CD14-positive monocyte (primary cell): Measurements from ENCODE around the gene RSL24D1. TPM values are rescaled to one million over a fixed set of nuclear protein-coding genes. Genes with fewer than 3 reads are reported as not detected.

Source experiments
- DNase-seq, 3 donors: peaks; one replicate each; pipeline ENCODE4 v3.0.0-alpha.2; 2011 to 2022
- H2AFZ ChIP-seq: 2 replicates; pipeline ENCODE4 v1.6.0; 2012; ENCODE audit warnings: mild to moderate bottlenecking, low read depth, low read length, inconsistent platforms; ENCODE audit not compliant: insufficient read depth, poor library complexity, severe bottlenecking
- H3K27ac ChIP-seq, 2 donors: 1 replicate in 1 of 2; 2 replicates in 1 of 2; pipeline ENCODE4 v1.5.1; 2012 to 2013; ENCODE audit warnings: low read length in 2 of 2, control low read depth in 1 of 2, inconsistent platforms in 1 of 2, low read depth in 1 of 2, mild to moderate bottlenecking in 1 of 2
- H3K27me3 ChIP-seq, 2 donors: one replicate each; pipeline versions ENCODE4 v1.6.0 to v1.6.1; 2011 to 2013; ENCODE audit warnings: low read length in 2 of 2; ENCODE audit not compliant: control insufficient read depth in 2 of 2, insufficient read depth in 2 of 2
- H3K36me3 ChIP-seq, 2 donors: replicated peaks in 1 of 2; 1 replicate in 1 of 2; 2 replicates in 1 of 2; pipeline versions ENCODE4 v1.5.1 to v1.6.1; 2012 to 2013; ENCODE audit warnings: low read length in 2 of 2, control low read depth in 1 of 2, inconsistent platforms in 1 of 2, mild to moderate bottlenecking in 1 of 2; ENCODE audit not compliant: insufficient read depth in 2 of 2, control insufficient read depth in 1 of 2
- H3K4me1 ChIP-seq, 2 donors: 1 replicate in 1 of 2; 2 replicates in 1 of 2; pipeline versions ENCODE4 v1.5.1 to v1.6.1; 2012 to 2013; ENCODE audit warnings: low read length in 2 of 2, control low read depth in 1 of 2, inconsistent platforms in 1 of 2, mild to moderate bottlenecking in 1 of 2, moderate library complexity in 1 of 2; ENCODE audit not compliant: insufficient read depth in 2 of 2, control insufficient read depth in 1 of 2
- H3K4me2 ChIP-seq: replicated peaks from 2 replicates; pipeline ENCODE3; 2012; ENCODE audit warnings: low read length, moderate library complexity, mild to moderate bottlenecking; ENCODE audit not compliant: poor library complexity, severe bottlenecking; ENCODE audit errors: extremely low read depth
- H3K4me3 ChIP-seq, 3 experiments: fragments of 200-600 bp in 1 of 3; sonication (generic) in 1 of 3; replicated peaks in 1 of 3; 1 replicate in 2 of 3; 2 replicates in 1 of 3; pipeline ENCODE4 v1.5.1; 2011 to 2013; ENCODE audit warnings: low read length in 3 of 3, mild to moderate bottlenecking in 3 of 3, control low read depth in 2 of 3, low read depth in 2 of 3, inconsistent platforms in 1 of 3, moderate library complexity in 1 of 3
- H3K79me2 ChIP-seq: 2 replicates; pipeline ENCODE4 v1.6.0; 2012; ENCODE audit warnings: mild to moderate bottlenecking, control low read depth, inconsistent platforms, low read length, moderate library complexity; ENCODE audit not compliant: insufficient read depth
- H3K9ac ChIP-seq: 2 replicates; pipeline ENCODE4 v1.6.0; 2017; ENCODE audit warnings: low read length, mild to moderate bottlenecking; ENCODE audit not compliant: insufficient read depth, poor library complexity, severe bottlenecking
- H3K9me3 ChIP-seq, 2 donors: replicated peaks in 1 of 2; 1 replicate in 1 of 2; 2 replicates in 1 of 2; pipeline versions ENCODE4 v1.5.1 to v1.6.1; 2012 to 2013; ENCODE audit warnings: low read length in 2 of 2, control low read depth in 1 of 2; ENCODE audit not compliant: control insufficient read depth in 1 of 2, insufficient read depth in 1 of 2
- H4K20me1 ChIP-seq: 2 replicates; pipeline ENCODE4 v1.6.0; 2012; ENCODE audit warnings: mild to moderate bottlenecking, low read length, control low read depth, moderate library complexity; ENCODE audit not compliant: insufficient read depth
- H3K27ac Mint-ChIP-seq, 7 donors: one replicate each; pipeline ENCODE4 v1.8.0; 2020; ENCODE audit warnings: mild to moderate bottlenecking in 7 of 7, mixed read lengths in 7 of 7, moderate library complexity in 6 of 7, inconsistent platforms in 2 of 7
- H3K27me3 Mint-ChIP-seq, 3 donors: one replicate each; pipeline ENCODE4 v1.8.0; 2021 to 2022; ENCODE audit warnings: low read depth in 3 of 3, mild to moderate bottlenecking in 3 of 3, mixed read lengths in 3 of 3, moderate library complexity in 3 of 3, inconsistent platforms in 1 of 3
- H3K36me3 Mint-ChIP-seq, 2 donors: one replicate each; pipeline ENCODE4 v1.8.0; 2020; ENCODE audit warnings: mixed read lengths in 2 of 2, inconsistent platforms in 1 of 2, mild to moderate bottlenecking in 1 of 2
- H3K4me1 Mint-ChIP-seq: one replicate; pipeline ENCODE4 v1.8.0; 2020; ENCODE audit warnings: mild to moderate bottlenecking, mixed read lengths
- H3K4me3 Mint-ChIP-seq, 2 donors: one replicate each; pipeline ENCODE4 v1.8.0; 2020; ENCODE audit warnings: mild to moderate bottlenecking in 2 of 2, mixed read lengths in 2 of 2, moderate library complexity in 1 of 2
- H3K9me3 Mint-ChIP-seq, 7 donors: one replicate each; pipeline ENCODE4 v1.8.0; 2020 to 2022; ENCODE audit warnings: mixed read lengths in 7 of 7, mild to moderate bottlenecking in 6 of 7, moderate library complexity in 6 of 7, inconsistent platforms in 2 of 7
- WGBS: methylation state at CpG from one replicate; pipeline ENCODE4 v1.1.5; 2013; ENCODE audit warnings: missing lambda C conversion rate; ENCODE audit not compliant: insufficient coverage; 5-methylcytosine and 5-hydroxymethylcytosine counted together
- intact Hi-C, 2 donors: fragments of 100-400 bp; cut with micrococcal nuclease; formaldehyde crosslinking; loops; one replicate each; pipeline versions ENCODE4 v1.15.0 to v1.15.1; 2023
- polyA plus RNA-seq, 3 donors: library from polyadenylated mRNA; depleted of rRNA in 1 of 3; unstranded in 2 of 3; stranded (reverse) in 1 of 3; fragments of 300-500 nt in 2 of 3; fragments of >200 nt in 1 of 3; fragmentation: Illumina TruSeq in 2 of 3; gene quantifications; 1 replicate in 2 of 3; 2 replicates in 1 of 3; pipeline ENCODE4 v1.2.3, GENCODE V29; 2012 to 2021
- TF ChIP-seq, protein P1 (sequence below): fragments of 200-600 bp; IDR thresholded peaks from one replicate; pipeline ENCODE4 v1.8.0; 2022; ENCODE audit warnings: antibody characterized with exemption, mild to moderate bottlenecking

Gene RSL24D1
- polyA plus RNA-seq, 3 donors: 28.0 to 84.2 (median 73.0) TPM

- TF ChIP-seq, protein P1, sequence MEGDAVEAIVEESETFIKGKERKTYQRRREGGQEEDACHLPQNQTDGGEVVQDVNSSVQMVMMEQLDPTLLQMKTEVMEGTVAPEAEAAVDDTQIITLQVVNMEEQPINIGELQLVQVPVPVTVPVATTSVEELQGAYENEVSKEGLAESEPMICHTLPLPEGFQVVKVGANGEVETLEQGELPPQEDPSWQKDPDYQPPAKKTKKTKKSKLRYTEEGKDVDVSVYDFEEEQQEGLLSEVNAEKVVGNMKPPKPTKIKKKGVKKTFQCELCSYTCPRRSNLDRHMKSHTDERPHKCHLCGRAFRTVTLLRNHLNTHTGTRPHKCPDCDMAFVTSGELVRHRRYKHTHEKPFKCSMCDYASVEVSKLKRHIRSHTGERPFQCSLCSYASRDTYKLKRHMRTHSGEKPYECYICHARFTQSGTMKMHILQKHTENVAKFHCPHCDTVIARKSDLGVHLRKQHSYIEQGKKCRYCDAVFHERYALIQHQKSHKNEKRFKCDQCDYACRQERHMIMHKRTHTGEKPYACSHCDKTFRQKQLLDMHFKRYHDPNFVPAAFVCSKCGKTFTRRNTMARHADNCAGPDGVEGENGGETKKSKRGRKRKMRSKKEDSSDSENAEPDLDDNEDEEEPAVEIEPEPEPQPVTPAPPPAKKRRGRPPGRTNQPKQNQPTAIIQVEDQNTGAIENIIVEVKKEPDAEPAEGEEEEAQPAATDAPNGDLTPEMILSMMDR: no peak
- intact Hi-C loops: loop anchor here in 1 of 2 donors (10.0 kb wide), 1 partner anchor 179 kb away; the partner anchor contains the start of genes CCPG1 and PIERCE2
- Histone ChIP-seq H3K79me2 (peaks cover 62% of the 10 kb centered on the region), H3K4me1 (peaks cover 44 to 51% of the 10 kb centered on the region in 2 donors), H3K9ac (no peak overlapping the region), H2AFZ (no peak overlapping the region), H3K27ac (peak overlapping the region in 1 of 2 donors; percentile 69), H3K36me3 (peaks cover 48 to 72% of the 10 kb centered on the region in 2 donors), H3K27me3 (no peaks in the 10 kb centered on the region), H3K9me3 (no peaks in the 10 kb centered on the region), H3K4me3 (no peak overlapping the region), H3K4me2 (no peak overlapping the region), H4K20me1 (no peaks in the 10 kb centered on the region)
- Mint-ChIP-seq H3K27ac (peak overlapping the region; percentile 11 to 74 (median 55)), H3K4me1 (peaks cover 55% of the 10 kb centered on the region), H3K36me3 (peaks cover 54 to 83% of the 10 kb centered on the region in 2 donors), H3K4me3 (no peak overlapping the region), H3K27me3 (peaks cover 0 to 1% (median 0%) of the 10 kb centered on the region in 3 donors), H3K9me3 (no peaks in the 10 kb centered on the region)
- DNase-seq: no peak
- WGBS: no CpG with 5 or more reads among the region's 2 CpGs
These were observed 29.4 kb upstream of the RSL24D1 start for GRCh38 chr15:55226127-55226526.

DNA sequence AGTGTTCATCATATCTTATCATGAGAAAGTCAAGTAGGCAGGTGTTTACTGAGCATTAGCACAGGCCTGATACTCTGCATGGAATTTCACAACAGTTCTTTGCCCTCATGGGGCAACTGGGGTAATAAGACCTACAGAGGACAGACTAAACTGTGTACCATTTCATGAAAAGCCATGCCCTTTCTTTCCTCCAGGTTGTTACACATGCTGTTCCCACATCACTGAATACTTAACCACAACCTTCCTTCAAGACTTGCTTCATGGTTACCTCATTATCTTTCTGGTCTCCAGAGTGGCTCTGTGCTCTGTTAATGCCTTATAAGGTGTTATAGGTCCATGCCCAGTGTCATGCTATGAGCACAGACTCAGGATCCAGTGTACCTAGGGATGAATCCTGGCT, 28.2 kb upstream of the RSL24D1 start:
- Histone ChIP-seq H3K9ac (no peak overlapping the region), H3K4me2 (no peak overlapping the region), H3K79me2 (peaks cover 65% of the 10 kb centered on the region), H2AFZ (no peak overlapping the region), H3K27ac (peak overlapping the region in 1 of 2 donors; percentile 71), H3K27me3 (no peaks in the 10 kb centered on the region), H3K9me3 (no peaks in the 10 kb centered on the region), H4K20me1 (no peaks in the 10 kb centered on the region), H3K36me3 (peaks cover 41 to 62% of the 10 kb centered on the region in 2 donors), H3K4me3 (no peak overlapping the region), H3K4me1 (peaks cover 56 to 64% of the 10 kb centered on the region in 2 donors)
- TF ChIP-seq, protein P1: no peak
- no peak for DNase-seq
- Mint-ChIP-seq H3K9me3 (no peaks in the 10 kb centered on the region), H3K4me1 (peaks cover 64% of the 10 kb centered on the region), H3K36me3 (peaks cover 44 to 78% of the 10 kb centered on the region in 2 donors), H3K4me3 (no peak overlapping the region), H3K27me3 (peaks cover 0 to 1% (median 0%) of the 10 kb centered on the region in 3 donors), H3K27ac (peak overlapping the region in 6 of 7 donors; percentile 55 to 90 (median 78))
- intact Hi-C loops: loop anchor here in 1 of 2 donors (10.0 kb wide), 1 partner anchor 180 kb away; the partner anchor contains the start of genes CCPG1 and PIERCE2
